ENCODE measurements around the gene CLTA.

GRCh38 chr9:36162211-36162738 is 28.4 kb upstream of the CLTA start:
- no peak for TF ChIP-seq CTCF (conservative IDR thresholded peaks at IDR 0.05 in 1 of 2, IDR thresholded peaks at IDR 0.05 in 1 of 2; ENCODE audit: extremely low read depth in 1 of 2, insufficient read depth in 1 of 2, low read depth in 1 of 2, low read length in 2 of 2)
- no peak for TF ChIP-seq EZH2 (IDR thresholded peaks at IDR 0.05; ENCODE audit: borderline replicate concordance, low read length)

Measured in mammary epithelial cell (primary cell).